GM21576 (cell line): ENCODE measurements around the gene SMIM30.

Experiments
- ATAC-seq: cut with Tn5 transposase; IDR thresholded peaks from one replicate; pipeline ENCODE4 v1.9.1; 2021; ENCODE audit warnings: mild to moderate bottlenecking, moderate library complexity; ENCODE audit not compliant: unreplicated experiment

The SMIM30 gene

DNA sequence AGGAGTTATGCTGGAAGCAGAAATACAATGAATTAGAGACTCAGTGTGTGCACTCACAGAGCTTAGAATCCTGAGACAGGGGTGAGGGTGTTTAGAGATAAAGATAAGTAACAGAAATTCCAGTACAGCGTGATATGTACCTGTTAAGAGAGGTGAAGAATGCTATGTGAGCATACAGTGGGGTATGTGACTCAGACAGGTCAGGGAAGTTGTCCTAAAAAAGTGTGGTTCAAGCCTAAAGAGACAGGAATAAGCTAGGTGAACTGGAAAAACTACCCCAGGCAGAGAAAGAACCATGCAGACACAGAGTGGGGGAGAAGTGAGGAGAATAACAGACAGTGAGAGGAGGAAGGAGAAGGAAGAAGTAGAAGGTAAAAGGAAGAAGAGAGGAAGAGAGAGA is 8.6 kb downstream of the SMIM30 start:
- ATAC-seq: no peak

DNA sequence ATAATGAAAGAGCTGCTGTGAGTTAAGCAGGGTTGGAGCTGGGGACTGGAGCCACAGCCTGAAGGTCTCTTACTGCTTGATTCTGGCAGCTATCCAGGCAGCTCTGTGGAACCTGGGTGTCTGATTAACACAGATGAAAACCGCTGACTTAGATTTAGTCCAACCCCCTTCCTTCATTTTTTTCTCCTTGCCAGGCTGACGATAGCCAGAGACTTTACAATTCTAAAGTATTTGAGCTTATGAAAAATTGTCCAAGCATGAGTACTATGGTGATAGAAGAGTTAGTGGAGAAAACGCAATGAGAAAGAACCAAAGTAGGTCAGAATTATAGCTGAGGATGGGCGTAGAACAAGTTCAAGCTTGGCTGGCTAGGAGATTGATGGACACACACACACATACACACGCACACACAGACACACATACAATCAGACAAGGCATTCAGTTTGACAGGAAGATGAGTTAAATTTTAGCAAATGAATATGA is 18.2 kb downstream of the SMIM30 start:
- no peak for ATAC-seq

DNA sequence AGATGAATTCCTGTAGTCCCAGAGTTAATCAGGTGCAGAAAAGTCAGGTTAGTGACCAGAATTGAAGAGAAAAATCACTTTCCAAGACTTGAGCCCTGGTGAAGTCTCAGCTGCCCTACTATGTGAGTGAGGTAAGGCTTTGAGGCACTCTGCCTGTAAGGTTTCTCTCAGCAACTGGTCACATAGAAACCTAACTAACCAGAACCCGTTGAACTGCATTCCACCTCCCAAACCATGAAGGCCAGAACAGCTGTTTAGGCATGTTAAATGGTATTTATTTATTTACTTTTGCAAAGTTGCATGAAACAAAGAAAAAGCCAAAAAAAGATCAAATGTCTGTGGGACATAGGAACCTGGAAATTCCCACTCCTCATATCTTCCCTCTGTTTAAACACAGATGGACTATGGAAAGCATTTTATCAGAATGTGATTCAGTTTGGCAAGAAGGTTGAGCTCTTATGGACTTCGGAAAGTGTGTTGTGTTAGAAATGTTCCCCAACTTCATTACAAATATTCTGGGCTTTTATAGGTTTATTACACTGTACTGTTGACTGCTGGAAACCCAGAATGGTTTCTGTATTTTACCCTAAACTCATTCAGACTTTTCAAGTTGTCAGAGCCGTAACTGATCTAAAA is 19.0 kb downstream of the SMIM30 start:
- no peak for ATAC-seq

DNA sequence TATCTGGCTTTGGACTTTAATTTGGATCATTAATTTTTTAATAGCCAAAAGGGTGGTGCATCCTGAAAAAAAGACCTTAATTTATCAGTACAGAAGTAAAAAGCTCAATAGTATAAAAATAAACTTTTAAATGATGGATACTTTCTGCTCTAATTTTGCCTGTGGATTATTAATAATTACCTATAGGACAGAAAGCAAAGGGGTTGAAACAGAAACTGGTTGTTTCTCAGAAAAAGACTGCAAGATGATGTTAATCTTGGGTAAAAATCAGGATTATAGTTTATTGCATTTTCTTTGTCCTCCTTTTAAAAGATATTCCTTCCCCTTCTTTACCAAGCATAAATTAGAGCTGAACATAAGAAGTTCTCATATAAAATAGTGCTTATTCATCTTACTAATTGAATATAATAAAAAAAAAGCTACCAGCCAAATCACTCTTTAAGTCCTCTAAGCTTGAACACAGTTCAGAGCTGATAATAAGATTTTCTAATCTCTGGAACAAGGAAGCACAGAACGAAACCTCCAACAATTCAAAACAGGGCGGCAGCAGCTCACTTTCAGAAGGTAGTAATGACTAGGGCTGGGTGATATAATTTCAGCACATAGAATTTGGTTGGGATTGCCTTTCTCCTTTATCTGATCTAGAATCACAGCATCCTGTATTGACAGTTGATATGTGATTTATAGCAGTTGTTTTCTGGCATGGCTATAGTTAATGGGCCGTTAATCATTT is 23.7 kb downstream of the SMIM30 start:
- ATAC-seq: no peak

DNA sequence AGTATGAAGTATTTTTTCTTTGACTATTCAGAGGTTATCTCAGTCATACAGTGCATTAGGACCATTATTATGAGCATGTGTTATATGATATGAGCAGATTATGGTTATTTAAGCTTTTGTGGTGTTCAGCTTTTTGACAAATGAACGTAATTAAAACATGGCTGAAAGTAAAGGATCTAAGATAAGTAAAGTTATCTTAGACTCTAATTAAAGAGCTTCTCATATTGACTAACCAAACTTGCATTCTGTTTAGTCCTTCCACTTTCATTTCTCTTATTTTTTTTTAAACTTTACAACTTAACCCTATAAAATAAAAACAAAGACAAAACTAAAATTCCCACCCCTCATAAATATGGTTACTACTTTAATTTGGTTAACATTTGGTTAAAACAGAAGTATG is 24.8 kb downstream of the SMIM30 start:
- no peak for ATAC-seq

DNA sequence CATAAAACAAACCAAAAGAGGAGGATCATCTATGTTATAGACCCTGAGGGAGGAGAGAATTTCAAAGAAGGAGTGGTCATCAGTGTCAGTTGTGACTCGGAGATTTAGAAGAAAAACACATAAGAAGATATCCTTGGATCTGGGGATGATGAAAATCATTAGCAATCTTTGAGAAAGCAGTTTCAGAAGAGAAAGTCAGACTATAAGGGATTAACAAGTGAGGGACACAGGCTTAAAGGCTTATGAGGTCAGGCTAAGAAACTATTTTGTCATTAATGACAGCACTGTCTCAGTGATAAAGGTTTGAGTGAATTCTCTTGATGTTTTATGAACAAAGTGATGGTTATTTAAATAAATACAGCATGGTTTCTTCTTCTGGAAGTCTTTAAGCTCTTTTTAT is 25.6 kb downstream of the SMIM30 start:
- ATAC-seq: no peak

DNA sequence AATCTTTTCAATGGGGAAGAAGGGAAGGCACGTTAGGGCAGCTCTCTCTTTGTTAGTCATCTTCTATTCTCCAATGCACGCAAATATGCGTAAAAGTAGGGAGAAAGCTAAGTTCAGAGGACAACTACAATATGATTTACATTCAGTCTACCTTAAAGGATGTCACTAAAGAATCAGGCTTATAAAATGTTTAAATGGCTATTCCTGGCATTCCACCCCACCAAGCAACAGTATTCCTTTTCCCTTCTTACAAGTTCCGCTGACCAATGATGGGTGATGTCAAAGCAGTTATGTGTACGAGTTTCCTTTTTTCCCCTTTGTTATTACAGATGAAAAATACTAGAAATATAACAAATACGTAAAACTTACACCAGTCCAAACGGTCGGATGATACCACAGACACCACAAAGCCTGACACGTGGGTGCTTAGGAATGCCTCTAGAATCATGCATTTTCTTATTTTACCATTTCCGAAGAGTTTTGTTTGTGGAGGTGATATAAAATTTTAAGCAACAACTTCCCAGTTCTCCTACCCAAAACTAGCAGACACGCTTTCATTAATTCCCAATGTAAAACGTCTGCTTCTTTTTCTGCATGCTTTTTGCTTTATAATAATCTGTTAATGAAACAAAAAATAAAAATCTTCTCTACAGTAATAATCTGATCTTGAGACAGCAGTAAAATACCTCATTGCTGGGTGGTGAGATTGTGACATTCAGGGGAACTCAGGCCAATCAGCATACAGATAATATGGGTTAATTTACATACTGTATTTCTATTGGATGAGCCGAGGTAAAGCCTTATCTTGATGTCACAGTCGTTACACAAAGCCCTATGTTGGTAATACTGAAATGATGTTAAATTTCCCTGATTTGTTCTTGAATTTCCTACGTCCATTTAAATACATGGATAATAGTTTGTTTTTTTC is 31.0 kb downstream of the SMIM30 start:
- ATAC-seq: no peak

DNA sequence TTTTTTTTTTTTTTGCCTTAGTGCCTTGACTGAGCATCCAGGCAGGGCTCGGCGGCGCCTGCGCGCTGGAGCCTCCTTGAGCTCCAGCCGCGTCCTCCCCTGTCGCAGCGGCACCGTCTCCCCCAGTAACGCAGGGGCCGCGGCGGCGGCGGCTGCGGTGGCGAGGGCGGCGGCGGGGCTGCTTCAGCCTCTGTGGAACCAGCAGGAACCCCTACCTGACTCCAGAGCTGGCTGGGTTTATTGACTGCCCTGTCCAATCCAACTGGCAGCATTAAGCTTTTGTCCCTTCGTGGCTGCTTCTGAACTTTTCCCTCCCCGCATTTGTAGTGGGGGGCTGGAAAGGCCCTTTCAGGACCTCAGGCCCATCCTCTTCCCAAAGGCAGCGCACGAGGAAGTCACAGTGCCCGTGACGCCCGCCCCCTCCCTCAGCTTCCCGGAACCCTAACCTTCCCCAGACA is 31.9 kb downstream of the SMIM30 start, which contains the start of gene GPR85:
Gene GPR85 (minus strand): TSS at position 397 of the 458 bp plus-strand sequence. CDS start 2,106 bp downstream, outside the sequence.
- peak; percentile 71 for ATAC-seq

DNA sequence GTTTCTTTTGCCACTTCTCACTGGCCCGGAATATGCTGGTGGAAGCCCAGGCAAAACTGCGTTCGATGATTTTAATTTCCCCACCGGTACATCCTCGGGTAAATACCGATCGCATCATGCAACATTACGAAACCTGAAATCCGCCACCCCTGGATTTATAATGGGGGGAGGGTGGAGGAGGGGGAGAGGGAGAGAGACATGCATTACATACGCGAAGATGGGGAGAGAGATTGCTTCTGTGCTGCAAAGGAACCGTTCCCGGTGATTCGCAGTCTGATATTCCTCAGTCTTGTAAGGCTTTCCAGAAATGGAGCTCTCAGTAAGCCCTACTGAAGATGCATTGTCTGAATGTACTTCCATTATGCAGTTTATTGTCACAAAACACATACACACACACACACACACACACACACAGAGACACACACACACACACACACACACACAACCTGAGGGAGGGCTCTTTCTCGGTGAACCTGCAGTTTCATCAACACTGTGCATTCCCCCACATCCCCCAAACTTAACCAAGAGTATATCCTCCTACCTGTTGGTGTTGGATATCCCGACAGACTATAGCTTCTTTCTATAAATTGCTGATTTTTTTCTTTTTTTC is 32.5 kb downstream of the SMIM30 start:
- peak; percentile 27 for ATAC-seq

DNA sequence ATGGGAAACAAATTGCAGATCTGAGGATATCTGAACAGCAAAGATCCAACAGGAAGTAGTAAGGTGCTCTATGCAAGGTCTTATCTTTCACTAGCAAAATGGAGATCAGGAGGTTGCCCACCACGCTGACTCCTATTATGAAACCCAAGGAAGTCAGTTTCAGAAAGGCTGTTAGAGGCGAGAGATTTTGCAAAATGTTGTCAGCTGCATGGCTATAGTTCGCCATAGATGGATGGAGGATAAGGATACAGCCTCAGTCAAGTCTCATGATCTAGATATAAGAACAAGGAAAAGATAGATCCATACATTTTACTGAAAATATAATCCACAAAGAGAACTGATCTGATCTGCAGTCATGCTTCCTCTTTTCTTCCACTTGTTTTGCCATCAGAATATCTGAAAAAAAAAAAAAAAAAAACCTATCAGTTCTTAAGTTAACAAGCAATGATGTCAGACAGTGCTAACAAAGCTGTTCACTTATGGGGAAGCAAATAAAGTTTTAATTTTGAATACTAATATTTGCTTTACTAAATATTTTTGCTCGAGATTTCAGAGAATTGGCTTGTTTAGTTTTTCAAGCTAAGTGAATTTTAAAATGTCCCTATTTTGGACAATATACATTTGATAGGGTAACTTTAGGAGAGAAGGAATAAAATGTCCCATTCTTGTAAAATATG is 33.7 kb downstream of the SMIM30 start:
- no peak for ATAC-seq

DNA sequence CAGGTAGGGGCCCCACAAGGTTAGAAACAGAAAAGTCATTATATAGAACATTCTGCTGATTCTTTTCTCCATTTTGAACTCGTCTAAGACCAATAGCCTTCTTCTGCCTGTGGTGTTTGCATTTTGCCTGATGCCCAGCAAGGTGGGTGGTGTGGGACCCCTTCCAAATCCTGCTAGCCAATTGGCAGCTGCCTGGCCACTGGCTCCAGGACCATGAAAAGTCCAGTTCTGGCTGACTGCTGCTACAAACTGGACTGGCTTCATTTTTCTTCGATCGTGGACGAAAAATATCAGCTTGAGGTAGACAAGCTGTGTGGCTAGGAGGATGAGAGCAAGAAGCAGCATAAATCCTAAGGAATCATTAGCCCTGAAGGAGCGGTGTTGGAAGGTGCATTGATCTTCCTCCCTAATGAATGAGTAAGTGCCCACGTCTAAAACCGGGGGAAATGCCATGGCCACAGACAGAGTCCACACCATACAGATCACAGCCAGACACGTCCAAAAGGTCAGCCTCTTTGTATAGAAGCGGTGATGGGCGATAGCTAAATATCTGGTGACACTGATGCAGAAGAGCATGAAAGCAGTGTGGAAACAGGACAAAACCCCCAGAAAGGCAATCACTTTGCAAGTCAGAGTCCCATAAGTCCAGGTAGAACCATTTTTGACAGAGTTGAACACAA is 34.4 kb downstream of the SMIM30 start:
- no peak for ATAC-seq

DNA sequence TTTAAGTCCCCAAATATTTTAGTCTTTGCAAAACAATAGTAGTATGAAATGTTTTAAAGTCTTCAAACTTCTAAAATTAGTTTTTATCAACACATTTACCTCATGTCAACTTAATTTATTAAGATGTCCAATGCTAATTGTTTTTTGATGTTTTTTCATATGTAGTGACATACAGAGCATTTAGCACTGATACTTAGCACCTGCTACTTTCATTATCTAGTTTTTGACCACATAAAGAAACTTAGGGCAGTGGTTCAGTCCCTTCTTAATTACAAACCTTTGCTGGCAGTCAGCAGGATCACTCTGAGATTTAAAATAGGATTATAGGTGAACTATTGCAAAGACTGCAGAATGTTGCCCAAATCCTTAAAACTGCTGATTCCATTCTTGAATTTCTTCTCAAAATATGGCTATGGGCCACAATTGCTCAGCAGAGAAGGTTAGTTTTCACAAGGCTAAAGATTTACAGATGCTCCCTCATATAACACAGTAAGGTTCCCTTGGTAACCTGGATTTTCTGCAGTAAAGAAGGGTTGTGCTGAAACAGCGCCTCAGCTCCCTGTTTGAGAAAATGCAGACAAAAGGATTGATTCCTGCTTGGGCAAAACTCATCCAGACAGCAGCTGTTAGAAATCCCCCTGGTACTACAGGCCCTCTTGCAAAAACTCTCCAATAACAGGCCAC is 35.1 kb downstream of the SMIM30 start:
- peak; percentile 59 for ATAC-seq

DNA sequence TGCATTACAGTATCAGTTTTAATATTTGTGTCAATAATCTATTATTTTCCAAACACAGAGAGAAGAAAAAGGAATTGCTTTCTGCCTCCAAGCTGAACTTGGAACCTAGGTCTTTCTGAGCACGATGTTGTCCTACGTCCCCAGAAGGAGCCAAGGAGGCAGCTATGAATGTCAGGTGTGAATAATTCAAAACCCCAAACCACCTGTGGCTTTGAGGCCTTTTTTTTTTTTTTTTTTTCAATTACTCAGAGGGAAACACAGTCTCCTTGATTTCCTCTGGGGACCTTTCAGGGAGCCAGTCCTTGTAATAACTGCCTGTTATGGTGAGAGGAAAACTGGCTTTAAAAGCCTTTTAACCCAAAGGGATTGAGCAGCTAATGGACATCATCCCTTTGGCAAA is 40.0 kb downstream of the SMIM30 start:
- ATAC-seq: no peak

DNA sequence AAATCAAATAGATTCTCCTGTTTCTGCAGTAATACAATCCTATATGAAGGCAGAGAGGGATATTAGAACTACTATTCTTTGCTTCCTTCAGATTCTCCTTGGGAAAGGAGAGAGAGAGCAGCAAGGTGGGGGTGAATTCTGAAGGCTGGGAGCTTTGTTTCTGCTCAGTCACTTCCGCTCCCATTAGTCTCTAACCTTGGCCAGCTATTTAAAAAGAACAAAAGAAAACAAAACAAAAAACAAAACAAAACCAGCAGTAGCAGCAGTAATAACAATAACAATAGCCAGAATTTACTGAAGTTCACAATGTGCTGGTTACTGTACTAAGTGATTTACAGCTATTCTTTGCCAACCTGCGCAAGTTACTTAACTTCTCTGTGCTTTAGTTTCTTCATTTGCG is 41.7 kb downstream of the SMIM30 start:
- ATAC-seq: no peak

DNA sequence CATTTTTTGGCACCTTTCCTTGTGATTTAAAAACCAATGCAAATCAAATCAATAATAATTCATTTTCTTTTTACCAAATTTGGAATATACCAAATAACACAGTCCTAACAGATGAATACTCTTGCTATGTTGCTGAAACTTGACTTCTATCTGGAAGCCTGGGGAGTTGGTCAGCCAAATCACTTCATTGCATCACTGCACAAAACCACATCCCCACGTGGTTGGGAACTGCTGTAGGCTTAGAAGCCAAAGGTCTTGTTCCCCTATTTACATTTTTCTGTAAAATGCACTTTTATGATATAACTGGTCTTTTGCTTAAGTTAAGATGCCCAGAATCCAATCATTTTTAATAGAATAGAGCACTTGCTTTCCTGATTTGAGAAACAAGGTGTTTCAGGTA is 46.9 kb downstream of the SMIM30 start:
- peak; percentile 83 for ATAC-seq
